Natural killer cell (primary cell): Measurements from ENCODE around the gene TBL1XR1. TPM values are rescaled to one million over a fixed set of nuclear protein-coding genes. Genes with fewer than 3 reads are reported as not detected.
A peak's percentile ranks its signal among the peaks of the same experiment; 100 is the strongest.

Experiments
- ATAC-seq, 3 donors: fragments of 150-1000 bp in 2 of 3; fragments of 200-7000 bp in 1 of 3; cut with Tn5 transposase; 1 replicate in 1 of 3; 2 replicates in 2 of 3; pipeline ENCODE4 v1.10.0; 2021; ENCODE audit warnings: mild to moderate bottlenecking in 2 of 3, moderate library complexity in 2 of 3
- DNase-seq, 2 donors: peaks; one replicate each; pipeline versions ENCODE4 v3.0.0 to v3.0.0-alpha.2; 2013 to 2021; ENCODE audit warnings: mixed read lengths in 1 of 2
- H3K27ac ChIP-seq: one replicate; pipeline ENCODE4 v1.5.1; 2013; ENCODE audit warnings: mild to moderate bottlenecking, low read length
- H3K27me3 ChIP-seq: one replicate; pipeline ENCODE4 v1.6.1; 2013; ENCODE audit warnings: low read length; ENCODE audit not compliant: control insufficient read depth, insufficient read depth
- H3K36me3 ChIP-seq: one replicate; pipeline ENCODE4 v1.6.1; 2013; ENCODE audit warnings: low read length; ENCODE audit not compliant: control insufficient read depth, insufficient read depth
- H3K4me1 ChIP-seq: one replicate; pipeline ENCODE4 v1.6.1; 2013; ENCODE audit warnings: low read length; ENCODE audit not compliant: control insufficient read depth, insufficient read depth
- H3K4me3 ChIP-seq: one replicate; pipeline ENCODE4 v1.5.1; 2013; ENCODE audit warnings: low read length
- H3K9me3 ChIP-seq: one replicate; pipeline ENCODE4 v1.6.1; 2013; ENCODE audit warnings: low read length; ENCODE audit not compliant: control insufficient read depth, insufficient read depth
- H3K27ac Mint-ChIP-seq, 2 donors: one replicate each; pipeline ENCODE4 v1.8.0; 2022; ENCODE audit warnings: mild to moderate bottlenecking in 2 of 2, mixed read lengths in 2 of 2, moderate library complexity in 1 of 2
- H3K27me3 Mint-ChIP-seq, 2 donors: one replicate each; pipeline ENCODE4 v1.8.0; 2022; ENCODE audit warnings: low read depth in 2 of 2, mixed read lengths in 2 of 2
- H3K36me3 Mint-ChIP-seq: one replicate; pipeline ENCODE4 v1.8.0; 2022; ENCODE audit warnings: mixed read lengths
- H3K4me1 Mint-ChIP-seq, 2 donors: one replicate each; pipeline ENCODE4 v1.8.0; 2022; ENCODE audit warnings: mixed read lengths in 2 of 2
- H3K4me3 Mint-ChIP-seq: one replicate; pipeline ENCODE4 v1.8.0; 2022; ENCODE audit warnings: mild to moderate bottlenecking, moderate library complexity, mixed read lengths
- H3K9me3 Mint-ChIP-seq, 2 donors: one replicate each; pipeline ENCODE4 v1.8.0; 2022; ENCODE audit warnings: mixed read lengths in 2 of 2
- CTCF ChIP-seq: fragments of 200-600 bp; IDR thresholded peaks from one replicate; pipeline ENCODE4 v1.8.0; 2022; ENCODE audit warnings: antibody characterized with exemption
- WGBS: methylation state at CpG from one replicate; pipeline ENCODE4 v1.1.7; 2013; ENCODE audit warnings: missing lambda C conversion rate; ENCODE audit not compliant: insufficient coverage; 5-methylcytosine and 5-hydroxymethylcytosine counted together
- intact Hi-C: fragments of 100-400 bp; cut with micrococcal nuclease; formaldehyde crosslinking; loops from one replicate; pipeline ENCODE4 v1.14.2; 2022
- total RNA-seq, 4 donors: library from RNA; stranded (reverse); fragments of 120-200 nt in 1 of 4; gene quantifications; one replicate each; pipeline versions ENCODE4 v1.2.3 to v1.2.4, GENCODE V29; 2013 to 2022

The TBL1XR1 gene
- total RNA-seq, 3 donors from 2014 or later (not counting 1 experiment from before 2014, with no cell fraction given), result 74.6 to 118 (median 81.7) TPM

DNA sequence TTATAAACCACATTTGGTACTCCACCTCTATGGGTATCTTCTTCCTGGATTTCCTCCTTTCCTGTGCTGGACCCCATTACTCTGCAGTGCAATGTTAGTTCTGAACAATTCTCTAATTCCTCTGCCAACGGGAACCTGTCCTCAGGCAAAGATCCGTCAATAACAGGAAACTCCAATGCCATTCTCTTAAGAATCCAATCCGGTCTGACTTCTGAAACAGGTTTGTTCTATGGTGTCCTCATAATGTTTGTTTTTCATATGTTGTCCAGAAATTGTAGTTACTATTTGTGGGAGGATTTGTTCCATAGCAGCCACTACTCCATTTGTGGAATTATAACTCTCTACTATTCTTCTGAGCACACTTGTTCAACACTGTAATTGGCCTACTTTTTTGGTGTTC lies 112.7 kb downstream of the TBL1XR1 start:
- no peaks in the 10 kb centered on the region for H3K27me3 ChIP-seq

GRCh38 chr3:177080122-177080521 lies 117.2 kb downstream of the TBL1XR1 start:
- Mint-ChIP-seq H3K27me3 (no peaks in the 10 kb centered on the region), H3K4me3 (no peak overlapping the region), H3K9me3 (no peaks in the 10 kb centered on the region), H3K36me3 (no peaks in the 10 kb centered on the region), H3K4me1 (peaks cover 49 to 51% of the 10 kb centered on the region in 2 donors), H3K27ac (peak overlapping the region; percentile 29 to 53)
- DNase-seq (no peak), ATAC-seq (no peak)
- peaks cover 3% of the 10 kb centered on the region for H3K36me3 ChIP-seq
- no peaks in the 10 kb centered on the region for H3K9me3 ChIP-seq
- H3K27ac ChIP-seq, result no peak overlapping the region
- no peak overlapping the region for H3K4me3 ChIP-seq
- H3K27me3 ChIP-seq, result no peaks in the 10 kb centered on the region
- no CpG with 5 or more reads among the region's 1 CpG for WGBS
- intact Hi-C loops, result no loop called here
- no peaks in the 10 kb centered on the region for H3K4me1 ChIP-seq
- TF ChIP-seq CTCF, result no peak

More for the DNA sequence above, 112.7 kb downstream of the TBL1XR1 start:
- H3K27ac ChIP-seq, result no peak overlapping the region
- H3K4me1 ChIP-seq, result peaks cover 3% of the 10 kb centered on the region
- H3K9me3 Mint-ChIP-seq, result no peaks in the 10 kb centered on the region
- H3K4me3 Mint-ChIP-seq, result no peak overlapping the region
- TF ChIP-seq CTCF, result no peak
- no peaks in the 10 kb centered on the region for H3K9me3 ChIP-seq
- peak overlapping the region; percentile 0 to 15 for H3K27ac Mint-ChIP-seq
- intact Hi-C loops, result no loop called here
- no peaks in the 10 kb centered on the region for H3K27me3 Mint-ChIP-seq
- DNase-seq (no peak), ATAC-seq (no peak)
- peaks cover 58 to 61% of the 10 kb centered on the region in 2 donors for H3K4me1 Mint-ChIP-seq
- H3K4me3 ChIP-seq, result no peak overlapping the region
- no peaks in the 10 kb centered on the region for H3K36me3 Mint-ChIP-seq
- 98% methylated on average over 3 of the region's 3 CpGs for WGBS
- no peaks in the 10 kb centered on the region for H3K36me3 ChIP-seq

- Mint-ChIP-seq H3K9me3 (no peaks in the 10 kb centered on the region), H3K27ac (peak overlapping the region; percentile 29 to 53), H3K27me3 (no peaks in the 10 kb centered on the region), H3K4me1 (peaks cover 48% of the 10 kb centered on the region in 2 donors), H3K36me3 (no peaks in the 10 kb centered on the region), H3K4me3 (no peak overlapping the region)
- no peak for DNase-seq
- peaks cover 3% of the 10 kb centered on the region for H3K36me3 ChIP-seq
- no peak overlapping the region for H3K4me3 ChIP-seq
- no peaks in the 10 kb centered on the region for H3K27me3 ChIP-seq
- no peak overlapping the region for H3K27ac ChIP-seq
- intact Hi-C loops, result no loop called here
- 91% methylated on average over 1 of the region's 1 CpG for WGBS
- no peaks in the 10 kb centered on the region for H3K9me3 ChIP-seq
- ATAC-seq, result no peak
- no peaks in the 10 kb centered on the region for H3K4me1 ChIP-seq
- no peak for TF ChIP-seq CTCF
Observed at GRCh38 chr3:177079684-177080083, 117.6 kb downstream of the TBL1XR1 start.

DNA sequence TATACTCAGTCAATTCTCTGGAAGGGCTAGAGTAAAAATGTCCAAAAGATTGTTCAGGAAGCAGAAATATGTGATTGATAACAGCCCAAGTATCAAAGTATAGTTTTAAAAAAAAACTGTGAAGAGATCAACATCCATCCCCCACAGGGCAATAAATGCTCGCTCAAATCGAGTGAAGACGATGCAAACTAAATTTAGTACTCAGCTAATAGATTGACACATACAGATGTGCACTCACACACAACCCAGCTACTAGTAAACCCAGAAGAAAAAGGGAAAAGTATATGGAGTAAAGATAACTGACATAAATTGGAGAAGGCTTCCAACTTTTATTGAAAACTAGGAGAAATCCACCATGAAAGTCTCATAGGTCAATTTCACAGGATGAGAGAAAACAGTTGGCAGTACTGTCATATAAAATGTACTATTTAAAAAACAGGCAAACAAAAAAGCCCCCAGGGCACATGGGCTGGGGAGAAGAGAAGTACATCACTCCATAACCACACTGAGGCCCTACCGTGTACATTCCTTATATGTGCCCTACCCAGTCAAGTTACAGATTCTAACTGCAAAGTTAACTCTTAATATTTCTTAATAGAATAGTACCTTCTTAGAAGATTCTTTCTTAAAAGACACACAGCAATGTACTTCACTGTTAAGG lies 125.7 kb downstream of the TBL1XR1 start:
- peaks cover 58 to 61% of the 10 kb centered on the region in 2 donors for H3K4me1 Mint-ChIP-seq
- H3K27me3 Mint-ChIP-seq, result no peaks in the 10 kb centered on the region
- WGBS, result 100% methylated on average over 2 of the region's 4 CpGs

More for the DNA sequence above, 125.7 kb downstream of the TBL1XR1 start:
- DNase-seq (no peak), ATAC-seq (no peak)
- peaks cover 4% of the 10 kb centered on the region for H3K36me3 ChIP-seq
- Mint-ChIP-seq H3K27ac (no peak overlapping the region), H3K36me3 (no peaks in the 10 kb centered on the region), H3K4me3 (no peak overlapping the region), H3K9me3 (no peaks in the 10 kb centered on the region)
- no peaks in the 10 kb centered on the region for H3K27me3 ChIP-seq
- no peaks in the 10 kb centered on the region for H3K4me1 ChIP-seq
- no peak for TF ChIP-seq CTCF
- intact Hi-C loops, result no loop called here
- no peak overlapping the region for H3K4me3 ChIP-seq
- H3K27ac ChIP-seq, result no peak overlapping the region
- no peaks in the 10 kb centered on the region for H3K9me3 ChIP-seq
